GM06990 (cell line): Measurements from ENCODE around the gene ZNF526.
"Not testable (repeated sequence)": the region's sequence is repeated elsewhere in the genome, so short reads cannot be mapped to it uniquely, and the experiment has no call there.

Experiments
- DNase-seq: peaks from one replicate; pipeline ENCODE4 v3.0.0-alpha.2; 2011; ENCODE audit not compliant: insufficient read length; ENCODE audit errors: extremely low read depth
- H3K27me3 ChIP-seq: replicated peaks from 2 replicates; pipeline ENCODE4 v1.6.0; 2011; ENCODE audit warnings: low read length; ENCODE audit not compliant: control insufficient read depth, insufficient read depth
- H3K36me3 ChIP-seq: 2 replicates; pipeline ENCODE4 v1.5.1; 2011; ENCODE audit warnings: low read length; ENCODE audit not compliant: control insufficient read depth, insufficient read depth
- H3K4me3 ChIP-seq: replicated peaks from 2 replicates; pipeline ENCODE4 v1.5.1; 2011; ENCODE audit warnings: low read depth, mild to moderate bottlenecking, control low read depth, low read length
- TF ChIP-seq, protein P1 (sequence below): IDR thresholded peaks from 2 replicates; pipeline ENCODE4 v1.5.1; 2011; ENCODE audit warnings: low read length, control low read depth, mild to moderate bottlenecking, inconsistent platforms; ENCODE audit not compliant: insufficient read depth, poor library complexity, severe bottlenecking

Gene ZNF526

GRCh38 chr19:42255766-42256745 lies 35.9 kb downstream of the ZNF526 start:
- H3K36me3 ChIP-seq: no peaks in the 10 kb centered on the region
- no peak for DNase-seq
- no peaks in the 10 kb centered on the region for H3K27me3 ChIP-seq
- peak overlapping the region; percentile 69 for H3K4me3 ChIP-seq
- TF ChIP-seq, protein P1, sequence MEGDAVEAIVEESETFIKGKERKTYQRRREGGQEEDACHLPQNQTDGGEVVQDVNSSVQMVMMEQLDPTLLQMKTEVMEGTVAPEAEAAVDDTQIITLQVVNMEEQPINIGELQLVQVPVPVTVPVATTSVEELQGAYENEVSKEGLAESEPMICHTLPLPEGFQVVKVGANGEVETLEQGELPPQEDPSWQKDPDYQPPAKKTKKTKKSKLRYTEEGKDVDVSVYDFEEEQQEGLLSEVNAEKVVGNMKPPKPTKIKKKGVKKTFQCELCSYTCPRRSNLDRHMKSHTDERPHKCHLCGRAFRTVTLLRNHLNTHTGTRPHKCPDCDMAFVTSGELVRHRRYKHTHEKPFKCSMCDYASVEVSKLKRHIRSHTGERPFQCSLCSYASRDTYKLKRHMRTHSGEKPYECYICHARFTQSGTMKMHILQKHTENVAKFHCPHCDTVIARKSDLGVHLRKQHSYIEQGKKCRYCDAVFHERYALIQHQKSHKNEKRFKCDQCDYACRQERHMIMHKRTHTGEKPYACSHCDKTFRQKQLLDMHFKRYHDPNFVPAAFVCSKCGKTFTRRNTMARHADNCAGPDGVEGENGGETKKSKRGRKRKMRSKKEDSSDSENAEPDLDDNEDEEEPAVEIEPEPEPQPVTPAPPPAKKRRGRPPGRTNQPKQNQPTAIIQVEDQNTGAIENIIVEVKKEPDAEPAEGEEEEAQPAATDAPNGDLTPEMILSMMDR: no peak

GRCh38 chr19:42257842-42258241 lies 37.7 kb downstream of the ZNF526 start:
- not testable (repeated sequence) for DNase-seq

GRCh38 chr19:42261763-42262162 lies 41.7 kb downstream of the ZNF526 start:
- no peak overlapping the region for H3K4me3 ChIP-seq
- no peaks in the 10 kb centered on the region for H3K27me3 ChIP-seq
- no peaks in the 10 kb centered on the region for H3K36me3 ChIP-seq
- TF ChIP-seq, protein P1: no peak
- no peak for DNase-seq

More at GRCh38 chr19:42257842-42258241, 37.7 kb downstream of the ZNF526 start:
- H3K36me3 ChIP-seq, H3K4me3 ChIP-seq, H3K27me3 ChIP-seq: not testable (repeated sequence)

GRCh38 chr19:42266105-42266504 lies 46.0 kb downstream of the ZNF526 start:
- not testable (repeated sequence) for H3K36me3 ChIP-seq, H3K4me3 ChIP-seq, DNase-seq, H3K27me3 ChIP-seq

DNA sequence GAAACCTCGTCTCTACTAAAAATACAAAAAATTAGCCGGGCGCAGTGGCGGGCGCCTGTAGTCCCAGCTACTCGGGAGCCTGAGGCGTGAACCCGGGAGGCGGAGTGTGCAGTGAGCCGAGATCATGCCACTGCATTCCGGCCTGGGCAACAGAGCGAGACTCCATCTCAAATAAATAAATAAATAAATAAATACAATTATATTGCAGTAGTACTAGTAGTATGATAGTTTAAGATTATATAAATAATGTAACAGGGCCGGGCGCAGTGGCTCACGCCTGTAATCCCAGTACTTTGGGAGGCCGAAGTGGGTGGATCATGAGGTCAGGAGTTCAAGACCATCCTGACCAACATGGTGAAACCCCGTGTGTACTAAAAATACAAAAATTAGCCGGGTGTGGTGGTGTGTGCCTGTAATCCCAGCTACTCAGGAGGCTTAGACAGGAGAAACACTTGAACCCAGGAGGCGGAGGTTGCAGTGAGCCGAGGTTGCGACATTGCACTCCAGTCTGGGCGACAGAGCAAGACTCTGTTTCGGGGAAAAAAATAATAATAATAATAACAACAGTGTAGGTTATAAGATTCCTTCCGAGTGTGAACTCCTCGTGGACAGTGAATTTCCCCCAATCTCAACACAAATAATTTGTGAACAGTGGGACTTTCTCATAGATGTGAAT lies 47.0 kb downstream of the ZNF526 start:
- H3K36me3 ChIP-seq, DNase-seq, H3K4me3 ChIP-seq, H3K27me3 ChIP-seq: not testable (repeated sequence)

GRCh38 chr19:42267644-42268141 lies 47.6 kb downstream of the ZNF526 start:
- TF ChIP-seq, protein P1: no peak
- Histone ChIP-seq H3K27me3 (no peaks in the 10 kb centered on the region), H3K36me3 (peaks cover 9% of the 10 kb centered on the region), H3K4me3 (peak overlapping the region; percentile 77)
- DNase-seq: no peak

GRCh38 chr19:42268142-42268703 lies 48.1 kb downstream of the ZNF526 start:
- H3K4me3 ChIP-seq: peak overlapping the region; percentile 77
- TF ChIP-seq, protein P1: no peak
- DNase-seq: peak; percentile 99
- H3K27me3 ChIP-seq: no peaks in the 10 kb centered on the region
- peaks cover 11% of the 10 kb centered on the region for H3K36me3 ChIP-seq
